ENCODE measurements around the gene PLA2G4E.
A peak's percentile ranks its signal among the peaks of the same experiment; 100 is the strongest.

PLA2G4E gene

DNA sequence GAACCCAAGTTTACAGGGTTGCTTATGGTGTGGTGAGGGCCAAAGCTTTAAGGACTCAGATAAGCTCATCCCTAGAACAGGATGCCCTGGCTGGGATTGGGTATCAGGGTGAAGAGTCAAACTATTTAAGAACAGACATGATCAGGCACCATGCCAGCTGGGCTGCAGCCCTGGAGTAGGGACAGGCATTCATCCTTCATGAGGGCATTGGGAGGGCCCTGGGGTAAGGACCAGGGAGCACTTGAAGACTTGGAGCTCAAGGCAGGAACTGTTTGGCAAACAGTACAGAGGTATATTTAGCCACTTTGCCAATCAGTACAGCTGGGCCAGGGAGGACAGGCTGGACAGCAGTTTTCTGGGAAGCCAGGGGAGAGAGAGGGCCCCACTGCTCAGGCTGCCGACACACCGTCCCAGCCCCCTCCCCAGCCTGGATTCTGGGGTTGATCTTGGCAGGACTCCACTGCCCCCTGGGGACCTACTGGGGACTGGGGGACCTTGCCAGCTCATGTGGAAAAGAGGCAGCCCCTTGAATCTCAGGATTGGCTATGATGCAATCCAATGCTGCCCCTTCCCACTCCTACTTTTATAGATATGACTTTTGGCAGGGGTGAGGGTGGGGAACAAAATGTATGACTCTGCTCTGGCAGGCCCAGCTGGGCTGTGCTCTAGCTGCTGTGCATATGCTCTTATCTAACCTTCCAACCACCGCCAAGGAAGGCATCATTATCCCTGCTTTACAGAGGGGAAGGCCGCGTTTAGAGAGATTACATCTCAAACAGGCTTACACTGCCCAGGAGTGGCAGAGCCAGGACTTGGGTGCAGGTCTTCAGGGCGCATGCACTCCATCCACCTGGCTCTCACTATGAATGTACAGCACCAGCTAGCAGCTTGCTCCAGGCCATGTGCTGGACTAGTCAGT, 2.3 kb downstream of the PLA2G4E start:
- no peak for DNase-seq

DNA sequence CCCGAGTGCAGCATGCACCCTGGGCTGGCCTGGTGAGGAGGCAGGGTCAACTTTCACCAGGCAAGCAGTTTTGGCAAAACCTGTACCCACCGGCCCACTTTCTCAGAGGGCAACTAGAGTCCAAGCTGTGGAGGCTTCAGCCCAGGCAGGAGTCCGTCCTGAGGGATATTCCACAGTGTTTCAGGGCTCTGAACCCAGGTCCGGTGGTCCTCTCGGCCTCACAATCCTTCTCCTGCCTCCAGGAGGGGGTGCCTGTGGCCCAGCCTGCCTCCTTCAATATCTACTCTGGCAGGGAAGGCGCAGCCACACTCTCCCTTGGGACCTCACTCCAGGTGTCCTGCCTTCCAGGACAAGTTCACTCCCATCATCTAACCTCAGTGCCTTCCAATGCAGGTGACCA, 3.9 kb downstream of the PLA2G4E start:
- no peak for DNase-seq

DNA sequence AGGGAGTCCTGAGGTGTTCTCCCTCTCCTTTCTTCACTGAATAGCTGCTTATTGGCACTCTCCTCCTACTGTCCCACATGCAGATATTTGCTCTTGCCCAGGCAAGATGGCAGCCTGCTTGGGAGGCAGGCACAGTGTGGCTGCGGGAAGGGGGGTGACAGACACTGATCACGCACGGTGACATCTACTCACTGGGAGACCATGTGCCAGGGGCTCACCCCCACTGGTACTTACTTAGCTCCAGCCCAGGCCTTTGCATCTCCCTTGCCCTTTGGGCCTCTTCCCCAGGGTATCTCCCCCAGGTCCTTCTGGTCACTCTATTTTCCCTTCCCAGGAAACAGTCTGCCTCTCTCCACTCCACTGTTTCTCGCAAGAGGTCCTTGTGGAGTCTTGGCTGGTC, 6.4 kb downstream of the PLA2G4E start:
- DNase-seq: no peak

DNA sequence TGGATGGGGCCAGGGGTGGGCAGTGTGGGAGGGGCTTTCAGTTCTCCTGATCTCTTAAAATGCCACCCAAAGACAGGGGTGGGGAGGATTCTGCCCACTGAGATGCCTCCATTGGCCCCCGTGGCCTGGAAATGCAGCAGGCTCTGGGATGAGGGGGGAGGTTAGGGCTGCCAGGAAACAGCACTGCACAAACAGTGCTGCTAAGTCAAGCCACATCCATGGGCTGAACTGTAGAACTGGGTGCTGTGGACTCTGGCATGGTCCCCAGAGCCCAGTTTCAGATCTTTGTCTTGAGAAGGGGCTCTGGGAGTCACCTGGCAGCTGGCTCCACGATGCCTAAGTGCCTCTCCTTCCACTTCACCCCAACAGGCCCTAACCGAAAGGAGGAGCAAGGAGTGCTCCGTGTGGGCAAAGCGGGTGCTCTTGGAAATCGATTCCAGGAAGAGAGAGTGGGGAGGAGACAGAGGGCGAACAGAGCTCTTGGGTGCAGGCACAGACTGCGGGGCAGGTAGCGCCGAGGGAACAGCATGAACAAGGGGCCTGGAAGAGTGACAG, 7.8 kb downstream of the PLA2G4E start:
- no peak for DNase-seq

DNA sequence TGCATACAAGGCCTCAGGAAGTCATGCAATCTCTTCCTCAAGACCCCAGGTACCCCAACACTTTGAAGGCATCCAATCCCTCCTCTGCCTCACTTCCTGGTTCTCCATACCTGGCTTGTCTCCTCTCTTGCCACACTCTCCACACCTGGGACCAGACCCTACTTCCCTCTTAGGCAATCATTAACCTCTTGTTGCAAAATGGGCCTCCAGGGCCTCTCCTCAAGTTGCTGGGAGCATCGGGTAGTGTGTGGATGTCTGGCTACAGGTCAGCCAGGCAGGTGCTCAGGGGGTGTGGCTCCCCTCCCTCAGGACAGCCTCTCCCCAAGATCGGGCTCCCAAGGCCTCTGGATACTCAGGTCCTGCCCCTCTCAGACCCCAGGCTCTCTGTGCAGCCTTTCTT, 8.6 kb downstream of the PLA2G4E start:
- DNase-seq: no peak

DNA sequence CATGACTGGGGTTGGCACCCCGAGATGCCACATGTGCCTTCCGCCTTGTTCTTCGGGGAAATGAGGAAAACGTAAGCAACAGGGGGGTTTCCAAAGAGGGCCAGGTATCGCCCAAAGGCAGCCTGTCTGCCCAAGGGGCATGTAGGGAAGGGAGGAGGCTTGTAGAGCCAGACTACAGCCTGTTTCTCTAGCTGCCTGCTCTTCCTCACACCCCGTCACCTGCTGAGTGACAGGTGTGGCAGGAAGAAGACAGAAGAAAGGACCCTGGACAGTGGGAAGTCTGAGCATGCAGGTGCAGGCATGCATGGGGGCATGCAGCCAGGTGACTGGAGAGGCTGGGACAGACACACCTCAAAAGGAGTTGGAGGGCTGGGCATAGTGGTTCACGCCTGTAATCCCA, 9.8 kb downstream of the PLA2G4E start:
- DNase-seq: no peak

DNA sequence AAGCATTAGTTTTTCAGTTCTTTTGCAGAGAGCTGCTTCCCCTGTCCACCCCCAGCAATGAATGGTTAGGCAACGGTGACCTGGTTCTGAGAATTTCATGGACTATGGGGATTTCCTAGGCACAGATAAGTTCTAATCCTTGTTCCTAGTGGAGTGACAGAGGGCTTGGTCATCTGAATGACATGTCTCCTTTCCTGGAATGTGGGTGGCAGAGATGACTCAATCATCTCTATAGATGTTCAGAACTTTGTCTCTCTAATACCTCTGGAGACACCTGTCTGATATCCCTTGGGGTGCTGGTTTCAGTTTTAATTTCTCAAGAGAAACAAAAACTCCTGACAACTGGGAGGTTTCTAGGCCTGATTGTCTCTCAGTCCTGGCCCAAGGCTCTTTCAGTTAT, 10.4 kb downstream of the PLA2G4E start:
- DNase-seq: peak; percentile 13 to 47 (median 34)

DNA sequence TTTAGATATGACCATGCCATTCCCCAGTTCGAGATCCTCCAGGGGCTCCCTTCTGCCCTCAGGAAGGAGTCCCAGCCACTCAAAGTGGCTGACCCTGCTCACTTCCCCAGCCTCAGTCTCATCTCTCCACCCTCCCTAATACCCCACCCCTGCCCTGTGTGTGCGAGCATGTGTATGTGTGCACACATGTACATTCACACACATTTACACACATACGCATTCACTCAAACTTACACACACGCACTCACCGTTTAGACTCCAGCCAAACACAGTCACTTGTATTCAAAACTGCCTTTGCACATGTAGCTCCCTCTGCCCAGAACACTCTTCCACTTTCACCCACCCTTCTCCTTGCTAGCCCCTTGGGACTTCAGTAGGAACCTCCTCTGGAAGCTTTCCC, 11.4 kb downstream of the PLA2G4E start:
- no peak for DNase-seq

DNA sequence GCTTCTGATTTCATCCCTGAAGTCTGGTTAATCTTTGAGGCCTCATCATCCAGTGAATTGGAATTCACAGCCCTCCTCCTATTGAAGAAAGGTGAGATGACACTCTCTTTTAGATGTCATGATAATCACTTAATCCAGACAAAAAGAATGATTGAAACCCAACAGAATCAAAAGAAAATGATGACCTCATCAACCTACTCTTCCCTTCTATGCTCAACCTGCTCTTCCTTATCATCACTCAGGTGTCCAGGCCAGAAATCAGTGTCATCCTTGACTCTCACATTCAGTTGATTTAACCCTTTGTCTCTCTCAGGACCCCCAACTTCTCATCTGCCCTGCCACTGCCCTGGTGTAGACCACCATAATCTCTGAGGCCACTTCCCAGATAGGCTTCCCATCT, 11.8 kb downstream of the PLA2G4E start:
- no peak for DNase-seq

DNA sequence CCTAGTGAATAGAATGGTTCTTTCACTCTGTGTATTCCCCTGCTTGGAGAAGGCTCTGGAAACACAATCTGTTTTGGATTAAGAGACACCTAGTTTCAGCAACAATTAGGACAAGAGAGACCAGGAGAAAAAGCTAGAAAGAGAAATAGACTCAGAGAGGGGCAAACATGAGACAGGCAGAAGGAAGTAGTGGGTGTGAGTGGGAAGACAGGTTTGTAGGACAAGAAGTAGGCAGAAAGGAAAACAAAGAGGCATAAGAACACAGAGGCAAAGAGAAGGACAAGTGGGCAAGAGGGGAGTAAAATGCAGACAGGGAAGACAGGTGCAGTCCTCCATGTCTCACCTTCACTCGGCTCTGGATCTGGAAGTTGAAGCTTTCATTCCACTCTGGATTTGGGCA, 13.5 kb downstream of the PLA2G4E start:
- DNase-seq: no peak

DNA sequence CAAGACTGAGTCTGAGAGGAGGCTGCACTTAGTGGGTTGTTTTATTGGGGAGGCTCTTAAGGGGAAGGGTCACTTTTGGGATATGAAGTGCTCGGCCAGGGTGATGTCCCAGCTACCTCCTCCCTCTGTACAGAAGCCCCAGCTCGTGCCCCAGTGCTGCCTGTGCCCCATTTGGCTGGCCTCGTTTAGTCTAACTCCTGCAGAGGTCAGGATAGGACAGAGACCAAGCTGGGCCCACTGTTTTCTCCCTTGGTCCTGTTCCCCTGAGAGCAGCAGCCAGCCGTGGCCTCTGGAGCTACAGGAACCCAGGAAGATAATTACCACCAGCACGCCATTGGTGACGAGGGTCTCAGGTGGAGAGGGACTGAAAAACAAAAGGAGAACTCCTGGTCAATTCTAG, 18.5 kb downstream of the PLA2G4E start:
- DNase-seq: no peak

DNA sequence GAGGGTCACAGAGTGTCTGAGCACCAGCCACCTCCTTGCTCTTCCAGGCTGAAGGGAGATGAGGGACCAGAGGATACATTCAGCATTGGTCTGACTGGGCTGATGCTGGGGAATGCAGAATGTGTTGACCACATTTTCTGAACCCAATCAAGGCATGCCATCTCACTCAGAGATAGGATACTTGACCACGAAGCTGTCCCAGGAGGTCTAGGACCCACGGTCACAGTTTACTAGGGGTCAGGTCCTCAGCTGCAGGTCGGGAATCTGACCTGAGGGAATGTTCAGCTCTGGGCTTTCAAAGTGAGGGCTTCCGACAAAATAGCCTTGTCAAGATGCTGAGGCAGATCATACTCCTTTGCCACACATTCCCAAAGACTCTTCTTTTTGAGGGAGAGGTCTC, 19.6 kb downstream of the PLA2G4E start:
- no peak for DNase-seq

DNA sequence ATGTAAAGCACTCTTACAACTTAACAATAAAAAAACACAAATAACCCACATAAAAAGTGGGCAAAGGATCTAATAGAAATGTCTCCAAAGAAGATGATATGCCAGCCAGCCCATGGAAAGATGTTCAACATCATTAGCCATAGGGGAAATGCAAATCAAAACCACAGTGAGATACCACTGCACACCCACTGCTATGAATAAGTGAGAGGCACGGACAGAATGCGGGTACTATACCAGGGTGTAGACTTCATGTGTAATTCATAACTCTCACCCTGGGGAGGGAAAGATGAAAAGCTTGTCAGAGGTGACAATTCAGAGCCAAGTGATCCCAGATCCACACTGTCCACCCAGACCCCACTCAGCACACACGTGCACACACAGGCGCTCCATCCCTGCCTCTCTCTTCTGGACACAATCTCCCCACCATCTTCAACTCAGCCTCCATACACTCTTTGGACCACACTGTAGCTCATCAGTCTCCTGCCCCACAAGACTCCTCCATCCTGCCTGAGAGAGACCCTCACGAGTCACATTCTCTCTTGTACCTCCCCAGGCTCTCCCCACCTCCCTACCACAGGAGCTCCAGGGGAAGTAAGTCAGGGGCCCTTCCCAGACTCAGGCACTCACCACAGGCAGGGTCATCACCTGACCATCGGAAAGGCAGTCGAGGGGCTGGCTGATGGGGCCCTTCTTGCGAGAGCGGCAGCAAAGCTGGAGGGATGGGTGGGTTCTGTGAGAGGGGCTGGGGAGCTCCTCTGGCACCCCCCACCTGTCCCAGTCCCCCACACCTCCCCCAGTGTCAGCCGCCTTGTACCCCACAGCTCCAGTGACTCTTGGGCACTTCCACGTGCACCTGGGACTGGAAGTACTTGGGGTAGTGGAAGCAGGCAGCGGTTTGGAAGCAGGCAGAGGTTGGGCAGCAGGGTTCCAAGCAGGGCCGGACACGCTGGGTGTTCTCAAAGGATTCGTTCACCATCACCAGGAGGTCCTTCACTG, 21.3 kb downstream of the PLA2G4E start:
- no peak for DNase-seq

DNA sequence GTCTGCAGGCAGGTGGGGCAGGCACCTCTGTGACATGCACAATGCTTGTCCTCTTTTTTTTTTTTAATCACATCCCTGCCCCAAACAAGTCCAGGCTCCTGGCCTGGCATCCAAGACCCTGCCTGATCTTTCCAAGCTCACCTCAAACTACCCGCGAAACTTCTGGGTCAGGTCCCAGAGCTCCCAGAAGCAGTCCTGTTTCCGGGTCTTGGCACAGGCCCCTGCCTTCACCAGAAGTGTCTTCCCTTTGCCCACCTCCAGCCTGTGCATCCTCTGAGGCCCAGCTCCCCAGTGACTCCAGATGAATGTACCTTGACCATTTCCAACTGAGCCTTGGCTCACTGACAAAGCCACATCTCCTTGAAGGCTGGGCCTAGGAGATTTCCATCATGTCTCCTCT, 23.0 kb downstream of the PLA2G4E start:
- DNase-seq: no peak

DNA sequence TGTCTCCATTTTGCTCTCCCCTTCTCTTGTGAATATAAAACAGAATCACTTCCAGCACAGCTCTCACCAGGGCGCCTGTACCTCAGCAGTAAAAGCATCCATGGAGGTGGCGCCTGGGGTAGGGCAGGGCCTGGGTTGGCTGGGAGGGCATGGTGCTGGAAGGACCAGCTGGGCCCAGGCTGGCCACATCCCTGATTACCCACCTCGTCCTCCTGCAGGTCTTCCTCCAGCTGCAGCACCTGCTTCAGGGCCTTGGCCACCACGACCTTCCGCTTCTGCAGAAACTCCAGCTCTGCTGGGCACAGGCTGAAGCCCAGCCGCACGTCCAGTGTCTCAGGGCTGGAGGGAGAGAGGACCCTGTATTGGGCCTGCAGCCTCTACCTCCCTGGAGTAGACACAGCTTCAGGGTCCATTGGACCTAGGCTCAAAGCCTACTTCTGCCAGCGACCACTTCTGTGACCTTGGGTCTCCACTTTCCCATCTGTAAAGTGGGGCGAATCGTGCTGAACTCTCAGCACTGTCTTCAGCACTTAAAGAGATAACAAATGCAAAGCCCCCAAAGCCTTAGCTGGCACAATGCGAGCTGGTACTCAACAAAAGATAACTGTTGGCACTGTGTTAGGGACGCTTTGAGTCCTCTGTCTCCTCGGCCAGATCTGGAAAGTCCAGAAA, 23.8 kb downstream of the PLA2G4E start:
- no peak for DNase-seq

DNA sequence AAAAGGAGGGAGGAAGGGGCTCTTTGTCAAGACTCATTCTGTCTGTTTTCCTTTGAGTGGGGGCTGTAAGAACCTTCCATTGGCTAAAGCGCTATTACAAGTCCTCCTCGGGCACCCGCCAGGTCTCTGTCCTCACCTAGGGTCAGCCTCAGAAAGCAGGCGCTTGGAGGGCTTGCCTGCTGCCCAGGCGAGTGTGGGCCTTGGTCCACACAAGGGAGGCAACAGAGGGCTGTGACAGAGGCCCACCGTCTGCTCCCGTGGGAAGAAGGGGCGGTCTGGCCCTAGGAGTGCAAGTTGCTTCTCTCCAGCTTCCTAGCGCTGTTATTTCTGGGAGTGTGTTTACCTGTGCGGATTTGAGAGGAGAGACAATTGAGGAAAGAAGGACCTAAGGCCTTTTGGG, 24.5 kb downstream of the PLA2G4E start:
- no peak for DNase-seq

DNA sequence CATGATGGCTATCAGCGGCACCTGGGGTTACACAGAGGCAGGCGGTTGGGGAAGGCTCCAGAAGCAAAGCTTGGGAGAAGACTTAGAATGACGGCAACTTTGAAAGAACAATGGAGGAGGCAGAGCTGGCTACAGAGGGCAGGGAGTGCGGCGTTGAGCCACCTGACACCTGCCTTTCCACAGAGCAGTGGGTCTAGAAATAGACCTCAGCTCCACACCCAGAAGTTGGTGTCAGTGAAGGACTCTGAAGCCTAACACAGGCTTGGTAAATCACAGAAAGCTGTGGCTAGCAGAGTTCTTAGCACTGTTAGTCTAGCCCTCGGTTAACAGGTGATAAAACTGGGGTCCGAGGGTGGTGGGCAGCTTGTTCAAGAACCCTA, 25.4 kb downstream of the PLA2G4E start:
- DNase-seq: no peak

DNA sequence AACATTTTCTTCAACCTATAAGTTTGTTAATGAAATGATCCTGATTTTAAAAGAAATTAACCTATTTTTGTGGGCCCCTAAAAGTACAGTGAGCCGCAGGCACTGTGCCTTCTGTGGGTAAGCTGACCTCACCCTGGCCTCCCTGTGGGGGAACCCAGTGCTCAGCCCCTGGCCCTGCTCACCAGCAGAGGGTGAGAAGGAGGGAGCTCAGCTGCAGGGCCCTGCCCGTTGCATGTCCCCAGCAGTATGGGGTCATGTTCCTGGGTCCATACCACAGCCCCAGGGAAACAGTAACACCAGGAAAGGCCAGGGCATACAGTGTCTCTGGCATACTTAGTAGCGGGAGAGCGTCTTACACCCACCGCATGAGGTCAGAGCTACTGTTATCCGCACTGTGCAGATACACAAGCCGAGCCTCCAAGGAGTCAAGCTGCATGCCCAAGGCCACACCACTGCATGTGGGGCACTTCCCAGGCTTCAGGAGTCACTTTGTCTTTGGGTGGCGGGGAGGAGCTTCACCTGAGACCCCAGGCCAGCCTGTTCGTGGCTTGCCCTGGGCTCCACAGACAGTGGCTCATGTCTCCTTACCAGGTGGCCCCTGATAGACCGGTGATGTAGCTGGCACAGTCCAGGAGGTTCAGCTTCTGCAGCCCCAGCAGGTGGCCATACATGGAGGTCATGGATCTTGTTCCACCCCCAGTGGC, 25.9 kb downstream of the PLA2G4E start:
- DNase-seq: no peak

DNA sequence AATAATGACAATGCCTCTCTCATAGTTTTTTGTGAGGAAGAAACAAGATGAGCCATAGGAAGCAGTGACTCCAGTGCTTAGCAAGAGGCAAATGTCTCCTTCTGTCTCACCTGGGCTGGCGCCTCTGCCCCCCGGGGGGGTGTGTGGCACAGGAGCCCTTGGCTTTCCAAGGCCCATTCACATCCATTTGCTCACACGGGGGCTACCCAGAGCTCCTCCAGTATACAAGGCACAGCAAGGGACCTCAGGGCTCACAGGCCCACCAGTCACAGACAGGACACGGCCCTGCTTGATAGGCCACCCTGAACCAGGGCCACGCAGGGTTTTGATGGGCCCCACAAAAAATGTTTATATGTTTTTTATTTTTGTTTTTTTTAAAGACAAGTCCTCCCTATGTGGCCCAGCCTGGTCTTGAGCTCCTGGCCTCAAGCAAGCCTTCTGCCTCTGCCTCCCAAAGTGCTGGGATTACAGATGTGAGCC, 26.6 kb downstream of the PLA2G4E start:
- DNase-seq: no peak

DNA sequence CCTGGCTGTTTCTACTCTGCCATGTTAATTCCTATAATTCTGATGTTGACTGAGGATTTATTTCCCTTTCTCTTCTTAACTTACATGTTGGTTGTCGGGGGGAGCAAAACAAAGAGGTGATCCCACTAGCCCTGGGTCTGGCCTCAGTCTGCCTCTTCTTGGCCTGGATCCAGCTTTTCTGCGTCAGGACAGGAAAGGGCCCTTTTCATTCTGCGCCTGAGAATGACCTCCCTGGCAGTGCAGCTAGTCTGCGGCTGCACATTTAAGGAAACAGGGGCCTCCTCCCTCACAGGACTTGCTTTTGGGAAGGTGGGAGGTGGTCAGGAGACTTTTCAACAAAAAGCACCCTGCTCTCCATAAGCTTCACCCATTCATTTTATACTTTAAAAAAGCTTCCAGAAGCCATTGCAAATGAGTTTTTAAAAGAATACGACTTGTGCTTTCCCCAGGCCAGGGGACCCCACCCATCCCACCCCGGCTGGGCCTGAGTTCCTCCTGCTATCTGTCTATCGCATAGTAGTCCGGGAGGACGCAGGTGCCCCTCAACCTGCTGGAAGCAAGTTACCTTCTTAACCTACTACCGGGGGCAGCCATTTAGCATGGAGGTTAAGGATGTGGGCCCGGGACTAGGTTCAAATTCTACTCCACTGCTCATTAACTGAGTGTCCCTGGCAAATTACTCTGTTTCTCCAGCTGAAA, 27.2 kb downstream of the PLA2G4E start:
- DNase-seq: no peak

DNA sequence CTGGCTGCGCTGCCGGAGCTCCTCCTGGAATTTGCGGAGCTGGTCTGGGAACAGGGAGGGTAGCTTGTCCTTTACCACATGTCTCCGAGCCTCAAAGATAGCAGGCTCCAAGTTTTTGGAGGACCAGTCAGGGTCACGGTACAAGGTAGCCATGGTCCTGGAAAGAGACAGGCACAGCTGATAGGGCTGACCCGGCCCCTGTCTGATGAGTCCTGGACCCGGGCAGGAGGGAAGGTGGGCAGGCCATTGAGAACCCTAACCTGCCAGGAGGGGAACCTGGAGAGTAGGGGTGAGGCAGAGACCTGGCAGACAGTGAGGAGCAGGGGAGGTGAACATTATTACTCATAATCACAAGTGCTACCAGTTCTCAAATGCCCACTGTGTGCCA, 28.0 kb downstream of the PLA2G4E start:
- DNase-seq: no peak
